Natural killer cell (primary cell): ENCODE measurements around the gene ENO2. TPM values are rescaled to one million over a fixed set of nuclear protein-coding genes. Genes with fewer than 3 reads are reported as not detected.
"Not testable (repeated sequence)": the region's sequence is repeated elsewhere in the genome, so short reads cannot be mapped to it uniquely, and the experiment has no call there.

Source experiments
- ATAC-seq, 3 donors: fragments of 150-1000 bp in 2 of 3; fragments of 200-7000 bp in 1 of 3; cut with Tn5 transposase; 1 replicate in 1 of 3; 2 replicates in 2 of 3; pipeline ENCODE4 v1.10.0; 2021; ENCODE audit warnings: mild to moderate bottlenecking in 2 of 3, moderate library complexity in 2 of 3
- DNase-seq, 2 donors: peaks; one replicate each; pipeline versions ENCODE4 v3.0.0 to v3.0.0-alpha.2; 2013 to 2021; ENCODE audit warnings: mixed read lengths in 1 of 2
- H3K27ac ChIP-seq: one replicate; pipeline ENCODE4 v1.5.1; 2013; ENCODE audit warnings: mild to moderate bottlenecking, low read length
- H3K27me3 ChIP-seq: one replicate; pipeline ENCODE4 v1.6.1; 2013; ENCODE audit warnings: low read length; ENCODE audit not compliant: control insufficient read depth, insufficient read depth
- H3K36me3 ChIP-seq: one replicate; pipeline ENCODE4 v1.6.1; 2013; ENCODE audit warnings: low read length; ENCODE audit not compliant: control insufficient read depth, insufficient read depth
- H3K4me1 ChIP-seq: one replicate; pipeline ENCODE4 v1.6.1; 2013; ENCODE audit warnings: low read length; ENCODE audit not compliant: control insufficient read depth, insufficient read depth
- H3K4me3 ChIP-seq: one replicate; pipeline ENCODE4 v1.5.1; 2013; ENCODE audit warnings: low read length
- H3K9me3 ChIP-seq: one replicate; pipeline ENCODE4 v1.6.1; 2013; ENCODE audit warnings: low read length; ENCODE audit not compliant: control insufficient read depth, insufficient read depth
- H3K27ac Mint-ChIP-seq, 2 donors: one replicate each; pipeline ENCODE4 v1.8.0; 2022; ENCODE audit warnings: mild to moderate bottlenecking in 2 of 2, mixed read lengths in 2 of 2, moderate library complexity in 1 of 2
- H3K27me3 Mint-ChIP-seq, 2 donors: one replicate each; pipeline ENCODE4 v1.8.0; 2022; ENCODE audit warnings: low read depth in 2 of 2, mixed read lengths in 2 of 2
- H3K36me3 Mint-ChIP-seq: one replicate; pipeline ENCODE4 v1.8.0; 2022; ENCODE audit warnings: mixed read lengths
- H3K4me1 Mint-ChIP-seq, 2 donors: one replicate each; pipeline ENCODE4 v1.8.0; 2022; ENCODE audit warnings: mixed read lengths in 2 of 2
- H3K4me3 Mint-ChIP-seq: one replicate; pipeline ENCODE4 v1.8.0; 2022; ENCODE audit warnings: mild to moderate bottlenecking, moderate library complexity, mixed read lengths
- H3K9me3 Mint-ChIP-seq, 2 donors: one replicate each; pipeline ENCODE4 v1.8.0; 2022; ENCODE audit warnings: mixed read lengths in 2 of 2
- WGBS: methylation state at CpG from one replicate; pipeline ENCODE4 v1.1.7; 2013; ENCODE audit warnings: missing lambda C conversion rate; ENCODE audit not compliant: insufficient coverage; 5-methylcytosine and 5-hydroxymethylcytosine counted together
- intact Hi-C: fragments of 100-400 bp; cut with micrococcal nuclease; formaldehyde crosslinking; loops from one replicate; pipeline ENCODE4 v1.14.2; 2022
- total RNA-seq, 4 donors: library from RNA; stranded (reverse); fragments of 120-200 nt in 1 of 4; gene quantifications; one replicate each; pipeline versions ENCODE4 v1.2.3 to v1.2.4, GENCODE V29; 2013 to 2022
- TF ChIP-seq, protein P1 (sequence below): fragments of 200-600 bp; IDR thresholded peaks from one replicate; pipeline ENCODE4 v1.8.0; 2022; ENCODE audit warnings: antibody characterized with exemption

The ENO2 gene
- total RNA-seq, 3 donors from 2014 or later (not counting 1 experiment from before 2014, with no cell fraction given): 21.6 to 30.8 (median 23.1) TPM

DNA sequence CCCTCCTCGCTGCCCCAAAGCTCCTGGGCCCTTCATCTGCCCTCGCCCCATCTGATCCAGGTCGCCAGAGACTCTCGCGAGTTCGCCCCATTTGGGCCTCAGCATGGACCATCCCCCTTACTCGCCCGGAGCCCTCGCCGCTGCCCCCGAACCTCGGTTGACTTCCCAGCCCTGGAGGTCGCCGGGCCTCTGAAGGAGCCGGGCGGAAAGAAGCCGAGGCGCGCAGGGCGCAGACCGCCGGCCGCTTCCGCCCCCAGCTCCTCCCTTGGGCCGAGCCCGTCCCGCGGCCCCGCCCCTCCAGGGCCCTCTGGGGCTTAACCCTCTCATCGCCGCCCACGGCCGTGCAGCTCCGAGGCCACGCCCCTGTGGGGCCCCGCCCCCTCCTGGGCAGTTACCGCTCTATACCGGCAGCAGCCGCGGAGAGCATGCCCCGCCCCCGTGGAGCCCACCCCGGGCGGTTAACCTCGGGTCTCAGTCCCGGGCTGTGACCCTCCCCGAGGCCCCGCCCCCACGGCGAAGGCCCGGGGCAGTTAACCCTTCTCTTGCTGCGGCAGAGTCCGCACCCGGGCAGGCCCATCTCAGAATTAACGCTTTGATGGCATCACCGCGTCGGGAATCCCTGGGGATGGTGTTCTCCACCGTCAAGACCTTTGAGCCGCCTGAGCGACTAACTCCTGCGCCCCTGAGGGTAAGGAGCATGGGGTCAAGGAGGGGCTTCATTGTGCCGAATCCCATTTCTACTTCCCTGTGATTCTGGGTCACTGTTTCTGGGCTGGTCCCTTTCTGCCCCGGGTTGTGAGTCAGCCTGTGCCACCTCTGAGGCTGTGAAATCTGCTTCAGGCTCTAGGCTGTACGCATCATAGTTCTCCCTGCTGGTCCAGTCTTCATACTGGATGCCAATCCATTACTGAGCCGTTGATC, 41.0 kb upstream of the ENO2 start, which contains the start of gene SPSB2:
Gene SPSB2 (minus strand): TSS at position 210 of the 921 bp plus-strand sequence. CDS start 402 bp downstream, outside the sequence.
- WGBS: under 1% methylated on average over 66 of the region's 66 CpGs
- peak within 1 kb of the TSS; percentile 93 for H3K4me3 Mint-ChIP-seq
- no peaks in the 10 kb centered on the region for H3K9me3 Mint-ChIP-seq
- intact Hi-C loops: loop anchor here (1.0 to 2.0 kb wide), 7 partner anchors 18 to 145 kb away; partner anchors contain the start of genes EMG1, ENO2, LPCAT3 and LRRC23
- DNase-seq (peak; percentile 99 to 100), ATAC-seq (peak; percentile 87 to 99 (median 91))
- no peaks in the 10 kb centered on the region for H3K27me3 ChIP-seq
- peaks cover 50% of the 10 kb centered on the region for H3K4me1 ChIP-seq
- H3K9me3 ChIP-seq: no peaks in the 10 kb centered on the region
- peak within 1 kb of the TSS; percentile 63 for H3K27ac ChIP-seq
- peaks cover 19% of the 10 kb centered on the region for H3K36me3 ChIP-seq
- H3K27me3 Mint-ChIP-seq: no peaks in the 10 kb centered on the region
- peaks cover 41 to 56% of the 10 kb centered on the region in 2 donors for H3K4me1 Mint-ChIP-seq
- TF ChIP-seq, protein P1, sequence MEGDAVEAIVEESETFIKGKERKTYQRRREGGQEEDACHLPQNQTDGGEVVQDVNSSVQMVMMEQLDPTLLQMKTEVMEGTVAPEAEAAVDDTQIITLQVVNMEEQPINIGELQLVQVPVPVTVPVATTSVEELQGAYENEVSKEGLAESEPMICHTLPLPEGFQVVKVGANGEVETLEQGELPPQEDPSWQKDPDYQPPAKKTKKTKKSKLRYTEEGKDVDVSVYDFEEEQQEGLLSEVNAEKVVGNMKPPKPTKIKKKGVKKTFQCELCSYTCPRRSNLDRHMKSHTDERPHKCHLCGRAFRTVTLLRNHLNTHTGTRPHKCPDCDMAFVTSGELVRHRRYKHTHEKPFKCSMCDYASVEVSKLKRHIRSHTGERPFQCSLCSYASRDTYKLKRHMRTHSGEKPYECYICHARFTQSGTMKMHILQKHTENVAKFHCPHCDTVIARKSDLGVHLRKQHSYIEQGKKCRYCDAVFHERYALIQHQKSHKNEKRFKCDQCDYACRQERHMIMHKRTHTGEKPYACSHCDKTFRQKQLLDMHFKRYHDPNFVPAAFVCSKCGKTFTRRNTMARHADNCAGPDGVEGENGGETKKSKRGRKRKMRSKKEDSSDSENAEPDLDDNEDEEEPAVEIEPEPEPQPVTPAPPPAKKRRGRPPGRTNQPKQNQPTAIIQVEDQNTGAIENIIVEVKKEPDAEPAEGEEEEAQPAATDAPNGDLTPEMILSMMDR: no peak
- peak within 1 kb of the TSS; percentile 81 for H3K4me3 ChIP-seq
- peak within 1 kb of the TSS; percentile 87 to 94 for H3K27ac Mint-ChIP-seq
- no peaks in the 10 kb centered on the region for H3K36me3 Mint-ChIP-seq

- ATAC-seq, DNase-seq, H3K27me3 Mint-ChIP-seq, H3K9me3 Mint-ChIP-seq, H3K9me3 ChIP-seq, intact Hi-C loops, H3K36me3 Mint-ChIP-seq, H3K27me3 ChIP-seq: not testable (repeated sequence)
- H3K4me3 ChIP-seq: peak overlapping the region; percentile 51
- H3K4me3 Mint-ChIP-seq: peak overlapping the region; percentile 89
- H3K36me3 ChIP-seq: peaks cover 19% of the 10 kb centered on the region
- H3K4me1 Mint-ChIP-seq: peaks cover 35 to 49% of the 10 kb centered on the region in 2 donors
- H3K27ac ChIP-seq: peak overlapping the region; percentile 63
- peak overlapping the region; percentile 87 to 94 for H3K27ac Mint-ChIP-seq
- H3K4me1 ChIP-seq: peaks cover 43% of the 10 kb centered on the region
- WGBS: 56% methylated on average over 9 of the region's 9 CpGs
These were observed 40.4 kb upstream of the ENO2 start for GRCh38 chr12:6874015-6874368.

DNA sequence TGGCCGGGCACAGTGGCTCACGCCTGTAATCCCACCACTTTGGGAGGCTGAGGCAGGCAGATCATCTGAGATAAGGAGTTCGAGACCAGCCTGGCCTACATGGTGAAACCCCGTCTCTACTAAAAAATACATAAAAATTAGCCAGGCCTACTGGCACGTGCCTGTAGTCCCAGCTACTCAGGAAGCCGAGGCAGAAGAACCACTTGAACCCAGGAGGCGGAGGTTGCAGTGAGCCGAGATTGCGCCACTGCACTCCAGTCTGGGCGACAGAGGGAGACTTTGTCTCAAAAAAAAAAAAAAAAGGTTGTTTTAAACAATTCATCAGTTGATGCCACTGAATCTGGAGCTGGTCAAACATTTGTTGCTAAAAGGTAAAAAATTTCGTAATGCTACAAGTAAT, 34.6 kb upstream of the ENO2 start:
- DNase-seq, H3K9me3 Mint-ChIP-seq, H3K27me3 ChIP-seq, H3K4me1 ChIP-seq, H3K9me3 ChIP-seq, H3K27ac ChIP-seq, H3K27me3 Mint-ChIP-seq, intact Hi-C loops, H3K4me1 Mint-ChIP-seq, H3K4me3 Mint-ChIP-seq, ATAC-seq, H3K36me3 ChIP-seq, H3K4me3 ChIP-seq, H3K36me3 Mint-ChIP-seq, H3K27ac Mint-ChIP-seq: not testable (repeated sequence)
- 95% methylated on average over 11 of the region's 11 CpGs for WGBS

- H3K36me3 Mint-ChIP-seq: no peaks in the 10 kb centered on the region
- TF ChIP-seq, protein P1: no peak
- H3K27ac Mint-ChIP-seq: no peak overlapping the region
- ATAC-seq (no peak), DNase-seq (no peak)
- no peaks in the 10 kb centered on the region for H3K27me3 Mint-ChIP-seq
- 98% methylated on average over 5 of the region's 5 CpGs for WGBS
- no peaks in the 10 kb centered on the region for H3K4me1 Mint-ChIP-seq
- H3K4me3 Mint-ChIP-seq: no peak overlapping the region
- H3K36me3 ChIP-seq: peaks cover 2% of the 10 kb centered on the region
- no peak overlapping the region for H3K27ac ChIP-seq
- no peak overlapping the region for H3K4me3 ChIP-seq
- no peaks in the 10 kb centered on the region for H3K27me3 ChIP-seq
- intact Hi-C loops: no loop called here
- no peaks in the 10 kb centered on the region for H3K9me3 ChIP-seq
- H3K4me1 ChIP-seq: no peaks in the 10 kb centered on the region
- no peaks in the 10 kb centered on the region for H3K9me3 Mint-ChIP-seq
These were observed 31.1 kb upstream of the ENO2 start for GRCh38 chr12:6883252-6883651.
